AG04449 (cell line): Measurements from ENCODE around the gene HOMER2.

Experiments
- CTCF ChIA-PET: fragments of 350-600 bp; formaldehyde crosslinking; extraction: SDS; loops from one replicate; lab custom pipeline; 2021; ENCODE audit warnings: antibody characterized with exemption; lab: Yijun Ruan, JAX
- POLR2A ChIA-PET: fragments of 400-600, 350-600 bp; formaldehyde crosslinking; extraction: SDS; loops from one replicate; lab custom pipeline; 2020; ENCODE audit warnings: antibody characterized with exemption, inconsistent platforms; lab: Yijun Ruan, JAX
- DNase-seq: peaks from one replicate; pipeline ENCODE4 v3.0.0-alpha.2; 2010; ENCODE audit warnings: low read depth, low spot score
- H3K4me3 ChIP-seq: 2 replicates; pipeline ENCODE4 v1.5.1; 2011; ENCODE audit warnings: low read depth, mild to moderate bottlenecking, control low read depth, low read length
- TF ChIP-seq, protein P1 (sequence below): IDR thresholded peaks from one replicate; pipeline ENCODE4 v1.5.1; 2011; ENCODE audit warnings: mild to moderate bottlenecking, moderate library complexity, low read length, control low read depth, inconsistent platforms; ENCODE audit not compliant: insufficient read depth; ENCODE audit errors: missing control alignments

HOMER2 gene

DNA sequence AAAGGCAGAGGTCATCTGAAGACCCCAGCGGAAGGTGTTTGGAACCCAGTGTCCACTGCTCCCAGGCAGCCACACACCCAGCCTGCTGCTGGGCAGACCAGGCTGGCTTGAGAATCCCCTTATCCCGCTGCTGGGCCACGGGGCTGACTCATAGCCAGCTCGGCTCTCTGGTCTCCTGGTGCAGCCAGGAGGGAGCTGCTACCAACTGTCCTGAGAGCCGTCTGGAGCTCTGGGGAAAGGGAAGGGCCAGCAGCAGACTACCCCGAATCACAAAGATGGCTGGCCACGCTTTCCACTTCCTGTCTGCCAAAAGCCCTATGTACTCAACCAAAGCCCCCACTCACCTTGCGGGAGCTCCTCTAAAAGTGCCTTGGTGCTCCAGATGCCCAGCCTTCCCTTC is 104.8 kb downstream of the HOMER2 start:
- ChIA-PET CTCF (interaction anchor here (1.7 kb wide), 1 partner anchor 152 kb away, joined by 11 read pairs; no protein-coding TSS in a partner anchor), POLR2A (no interaction called here)
- TF ChIP-seq, protein P1, sequence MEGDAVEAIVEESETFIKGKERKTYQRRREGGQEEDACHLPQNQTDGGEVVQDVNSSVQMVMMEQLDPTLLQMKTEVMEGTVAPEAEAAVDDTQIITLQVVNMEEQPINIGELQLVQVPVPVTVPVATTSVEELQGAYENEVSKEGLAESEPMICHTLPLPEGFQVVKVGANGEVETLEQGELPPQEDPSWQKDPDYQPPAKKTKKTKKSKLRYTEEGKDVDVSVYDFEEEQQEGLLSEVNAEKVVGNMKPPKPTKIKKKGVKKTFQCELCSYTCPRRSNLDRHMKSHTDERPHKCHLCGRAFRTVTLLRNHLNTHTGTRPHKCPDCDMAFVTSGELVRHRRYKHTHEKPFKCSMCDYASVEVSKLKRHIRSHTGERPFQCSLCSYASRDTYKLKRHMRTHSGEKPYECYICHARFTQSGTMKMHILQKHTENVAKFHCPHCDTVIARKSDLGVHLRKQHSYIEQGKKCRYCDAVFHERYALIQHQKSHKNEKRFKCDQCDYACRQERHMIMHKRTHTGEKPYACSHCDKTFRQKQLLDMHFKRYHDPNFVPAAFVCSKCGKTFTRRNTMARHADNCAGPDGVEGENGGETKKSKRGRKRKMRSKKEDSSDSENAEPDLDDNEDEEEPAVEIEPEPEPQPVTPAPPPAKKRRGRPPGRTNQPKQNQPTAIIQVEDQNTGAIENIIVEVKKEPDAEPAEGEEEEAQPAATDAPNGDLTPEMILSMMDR = no peak
- H3K4me3 ChIP-seq = no peak overlapping the region
- no peak for DNase-seq

DNA sequence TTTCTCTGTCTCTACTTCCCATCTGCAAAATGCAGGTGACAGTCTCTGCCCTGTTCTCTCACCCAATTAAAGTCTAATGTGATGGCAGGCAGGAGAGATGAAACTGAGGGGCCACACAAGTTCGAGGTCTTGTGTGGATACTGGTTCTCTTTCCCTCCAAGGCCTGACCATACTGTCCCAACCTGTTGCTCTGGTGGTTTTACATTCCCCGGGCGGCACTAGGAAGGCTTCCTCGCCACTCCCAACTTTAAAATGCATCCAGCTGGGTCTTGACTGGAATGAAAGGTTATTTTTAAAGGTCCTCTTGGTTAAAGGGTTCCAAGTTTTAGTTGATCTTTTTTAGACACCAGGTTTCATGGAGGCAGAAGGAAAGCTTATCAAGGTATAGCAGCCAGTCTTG is 105.9 kb downstream of the HOMER2 start:
- H3K4me3 ChIP-seq = no peak overlapping the region
- TF ChIP-seq, protein P1 = no peak
- CTCF ChIA-PET = no interaction called here
- POLR2A ChIA-PET = no interaction called here
- DNase-seq = no peak

DNA sequence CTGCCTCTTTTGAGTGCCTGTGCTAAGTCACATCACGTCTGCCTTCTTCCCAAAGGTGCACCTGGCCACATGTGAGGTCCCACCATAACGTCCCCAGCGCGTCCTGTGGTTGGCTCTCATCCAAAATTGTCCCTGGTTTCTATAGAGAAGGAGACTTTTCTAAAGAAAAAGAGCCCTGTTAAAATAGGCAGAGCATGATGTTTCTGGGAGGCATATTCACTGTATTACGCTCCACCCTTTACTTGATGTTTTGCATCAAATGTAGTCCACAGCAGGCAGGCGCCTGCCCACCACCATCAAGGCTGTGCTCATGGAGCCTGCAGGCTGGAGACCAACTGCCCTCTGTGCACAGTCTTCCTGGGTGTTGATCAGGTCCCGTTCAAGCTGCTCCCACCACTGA is 106.8 kb downstream of the HOMER2 start:
- ChIA-PET CTCF (no interaction called here), POLR2A (no interaction called here)
- TF ChIP-seq, protein P1 = no peak
- no peak for DNase-seq
- no peak overlapping the region for H3K4me3 ChIP-seq

GRCh38 chr15:82843566-82843965 is 109.0 kb downstream of the HOMER2 start:
- TF ChIP-seq, protein P1 = no peak
- no peak for DNase-seq
- POLR2A ChIA-PET = no interaction called here
- H3K4me3 ChIP-seq = no peak overlapping the region
- CTCF ChIA-PET = no interaction called here

DNA sequence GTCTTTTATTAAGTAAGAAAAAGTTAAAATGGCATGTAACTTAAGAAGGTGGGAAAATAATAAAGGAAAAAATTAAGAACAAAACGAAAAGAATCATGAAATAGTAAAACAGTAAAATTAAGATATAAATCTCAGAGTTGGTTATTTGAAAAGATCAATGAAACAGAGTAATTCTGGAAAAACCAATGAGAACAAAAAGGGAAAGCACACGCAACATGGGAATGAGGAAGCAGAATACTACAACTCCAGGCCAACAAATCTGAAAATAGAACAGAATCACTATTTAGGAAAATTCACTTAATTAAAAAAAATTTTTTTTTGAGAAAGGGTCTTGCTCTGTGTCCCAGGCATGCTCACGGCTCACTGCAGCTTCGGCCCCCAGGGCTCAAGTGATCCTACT is 112.4 kb downstream of the HOMER2 start:
- ChIA-PET POLR2A (no interaction called here), CTCF (interaction anchor here (1.0 kb wide), 1 partner anchor 10 kb away, joined by 3 read pairs; no protein-coding TSS in a partner anchor)
- no peak for DNase-seq
- no peak overlapping the region for H3K4me3 ChIP-seq
- TF ChIP-seq, protein P1 = no peak

DNA sequence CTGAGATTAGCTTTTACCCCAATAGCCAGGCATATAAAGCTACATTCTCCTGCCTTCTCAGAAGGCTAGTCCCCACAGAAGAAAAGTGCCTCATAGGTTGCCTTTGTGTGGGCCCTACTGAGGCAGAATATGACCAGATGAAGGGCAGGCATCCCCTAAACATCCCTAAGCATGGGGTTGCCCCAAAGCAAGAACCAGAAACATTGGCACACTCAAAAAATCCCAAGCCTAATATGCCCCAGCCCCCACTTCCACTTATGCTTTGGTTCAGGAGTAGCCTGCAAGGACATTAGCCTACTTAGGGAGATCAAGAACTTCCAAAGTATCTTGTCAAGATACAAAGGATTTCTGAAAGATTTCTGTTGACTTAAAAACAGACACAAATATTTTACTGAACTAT is 113.4 kb downstream of the HOMER2 start:
- POLR2A ChIA-PET = no interaction called here
- H3K4me3 ChIP-seq = no peak overlapping the region
- CTCF ChIA-PET = interaction anchor here (2.4 kb wide), 1 partner anchor 11 kb away, joined by 10 read pairs; no protein-coding TSS in a partner anchor
- TF ChIP-seq, protein P1 = no peak
- DNase-seq = no peak
